Glomerular endothelial cell (primary cell): Measurements from ENCODE around the gene SRSF4. TPM values are rescaled to one million over a fixed set of nuclear protein-coding genes. Genes with fewer than 3 reads are reported as not detected.
"Not testable (repeated sequence)": the region's sequence is repeated elsewhere in the genome, so short reads cannot be mapped to it uniquely, and the experiment has no call there.

Source experiments
- DNase-seq: peaks from one replicate; pipeline ENCODE4 v3.0.0-alpha.2; 2011; ENCODE audit warnings: low read depth, low spot score; ENCODE audit errors: extremely low read depth
- total RNA-seq: library from RNA; depleted of rRNA; stranded (reverse); fragments of >200 nt; gene quantifications from 2 replicates; pipeline ENCODE4 v1.2.3, GENCODE V29; 2015

SRSF4 gene
- total RNA-seq, 1 donor from 2014 or later: 61.3 TPM

- no peak for DNase-seq
These were observed 15.3 kb downstream of the SRSF4 start for GRCh38 chr1:29166291-29166878.

- no peak for DNase-seq
These were observed 17.1 kb downstream of the SRSF4 start for GRCh38 chr1:29164588-29164987.

GRCh38 chr1:29162476-29163138 is 19.1 kb downstream of the SRSF4 start:
- DNase-seq: no peak

DNA sequence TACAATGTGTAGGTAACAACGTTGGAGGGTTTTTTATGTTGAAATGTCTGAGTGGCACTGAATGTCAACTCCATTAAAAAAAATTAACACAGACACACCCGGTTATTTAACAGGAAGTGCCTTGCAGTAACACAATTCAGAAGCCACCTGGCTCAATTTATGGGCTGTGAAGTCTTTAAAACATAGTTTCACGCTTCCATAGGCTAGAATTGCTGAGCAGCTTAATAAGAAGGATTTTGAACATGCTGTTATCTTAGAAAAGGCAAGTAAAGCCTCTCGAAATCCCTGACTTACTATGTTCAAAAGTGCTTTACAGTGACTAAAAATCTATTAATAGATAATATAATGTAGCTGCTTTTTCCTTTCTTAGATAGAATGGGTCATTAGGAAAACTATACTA is 19.7 kb downstream of the SRSF4 start:
- DNase-seq: no peak

DNA sequence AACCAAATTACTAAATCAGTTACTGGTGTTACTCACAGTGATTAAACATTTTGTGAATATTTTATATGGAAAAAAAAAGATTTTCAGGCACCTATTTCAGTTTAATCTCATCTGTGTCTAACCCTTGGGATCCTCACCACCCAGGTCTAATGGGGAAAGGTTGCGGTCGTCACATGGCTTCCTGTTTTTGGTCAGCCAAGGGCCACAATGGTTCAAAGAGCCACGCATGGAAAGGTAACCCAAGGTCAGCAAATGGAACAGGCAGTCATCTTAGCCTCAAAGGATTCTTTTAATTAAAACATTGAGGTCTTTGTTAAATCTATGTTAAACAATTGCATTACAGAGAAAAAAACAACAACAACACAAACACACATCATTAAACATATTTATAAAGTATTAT is 21.9 kb downstream of the SRSF4 start:
- no peak for DNase-seq

DNA sequence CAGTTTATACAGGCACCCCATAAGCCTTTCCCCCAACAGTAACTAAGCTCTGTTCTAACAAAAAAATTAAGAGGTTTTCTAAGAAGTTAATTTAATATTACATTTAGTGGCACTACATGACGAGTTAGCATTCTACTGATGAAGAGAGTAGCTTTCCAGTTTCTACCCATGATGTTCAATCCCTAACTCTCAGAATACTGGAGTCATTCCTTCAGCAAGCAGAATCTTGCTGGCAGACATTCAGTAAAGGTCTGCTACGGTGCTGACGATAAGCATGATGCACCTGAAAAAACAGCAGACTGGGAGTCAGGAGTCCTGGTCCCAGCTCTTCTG is 24.5 kb downstream of the SRSF4 start:
- DNase-seq: no peak

- DNase-seq: no peak
These were observed 25.0 kb downstream of the SRSF4 start for GRCh38 chr1:29156543-29157268.

- no peak for DNase-seq
These were observed 29.5 kb downstream of the SRSF4 start for GRCh38 chr1:29152046-29152805.

- DNase-seq: not testable (repeated sequence)
These were observed 31.4 kb downstream of the SRSF4 start for GRCh38 chr1:29150346-29150745.

DNA sequence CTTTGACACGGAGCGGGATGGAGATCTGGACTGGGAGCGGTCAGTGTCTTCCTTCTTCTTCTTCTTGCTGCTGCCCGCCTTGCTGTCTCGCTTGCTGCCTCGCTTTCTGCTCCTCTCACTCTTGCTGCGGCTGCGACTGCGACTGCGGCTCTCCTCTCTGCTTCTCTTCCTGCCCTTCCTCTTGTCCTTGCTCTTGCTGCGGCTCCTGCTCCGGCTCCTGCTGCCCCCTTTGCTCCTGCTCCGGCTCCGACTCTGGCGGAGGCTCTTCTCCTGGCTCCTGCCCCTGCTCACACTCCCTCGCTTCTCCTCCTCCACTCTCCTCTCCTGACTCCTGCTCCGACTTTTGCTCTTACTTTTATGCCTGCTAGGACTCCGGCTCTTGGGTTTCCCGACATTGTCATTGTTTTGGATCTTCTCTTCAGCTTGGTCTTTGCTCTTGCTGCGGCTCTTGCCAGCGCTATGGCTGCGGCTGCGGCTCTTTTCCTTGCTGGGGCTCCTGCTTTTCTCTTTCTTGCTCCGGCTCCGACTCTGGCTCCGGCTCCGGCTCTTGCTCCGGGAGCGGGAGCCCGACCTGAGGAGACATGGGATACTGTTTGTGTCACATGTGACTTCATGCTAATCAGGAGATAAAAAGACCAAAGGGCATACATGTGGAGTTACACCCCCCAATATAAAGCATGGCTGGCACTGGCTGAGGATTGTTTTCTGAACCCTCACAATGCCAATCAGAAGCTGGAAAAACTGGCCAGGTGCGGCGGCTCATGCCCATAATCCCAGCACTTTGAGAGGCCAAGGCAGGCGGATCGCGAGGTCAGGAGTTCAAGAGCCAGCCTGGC is 32.8 kb downstream of the SRSF4 start:
- DNase-seq: no peak

- DNase-seq: no peak
These were observed 35.8 kb downstream of the SRSF4 start for GRCh38 chr1:29145739-29146437.

- DNase-seq: no peak
These were observed 37.5 kb downstream of the SRSF4 start for GRCh38 chr1:29144178-29144577.

DNA sequence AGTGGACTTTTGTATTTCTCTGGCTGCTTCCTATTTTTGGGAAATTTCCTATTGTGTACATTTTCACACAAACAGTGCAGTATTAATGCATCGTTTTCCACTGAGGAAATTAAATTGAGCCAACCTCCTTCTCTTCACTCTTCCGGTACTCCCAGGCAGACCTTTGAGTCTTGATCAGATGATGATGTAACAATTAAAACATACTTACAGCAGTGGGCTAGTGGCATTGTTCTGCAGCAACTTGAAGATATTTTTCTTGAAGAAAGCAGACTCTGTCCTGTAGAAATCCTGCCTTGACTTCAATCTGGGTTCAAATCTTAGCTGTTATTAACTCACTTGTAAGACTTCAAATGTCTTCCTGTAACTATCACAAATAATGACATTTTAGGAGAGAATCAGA is 39.0 kb downstream of the SRSF4 start:
- no peak for DNase-seq

- DNase-seq: no peak
These were observed 45.2 kb downstream of the SRSF4 start for GRCh38 chr1:29136391-29136915.

- DNase-seq: no peak
These were observed 47.0 kb downstream of the SRSF4 start for GRCh38 chr1:29134695-29135028.

- DNase-seq: no peak
These were observed 47.6 kb downstream of the SRSF4 start for GRCh38 chr1:29133861-29134694.

DNA sequence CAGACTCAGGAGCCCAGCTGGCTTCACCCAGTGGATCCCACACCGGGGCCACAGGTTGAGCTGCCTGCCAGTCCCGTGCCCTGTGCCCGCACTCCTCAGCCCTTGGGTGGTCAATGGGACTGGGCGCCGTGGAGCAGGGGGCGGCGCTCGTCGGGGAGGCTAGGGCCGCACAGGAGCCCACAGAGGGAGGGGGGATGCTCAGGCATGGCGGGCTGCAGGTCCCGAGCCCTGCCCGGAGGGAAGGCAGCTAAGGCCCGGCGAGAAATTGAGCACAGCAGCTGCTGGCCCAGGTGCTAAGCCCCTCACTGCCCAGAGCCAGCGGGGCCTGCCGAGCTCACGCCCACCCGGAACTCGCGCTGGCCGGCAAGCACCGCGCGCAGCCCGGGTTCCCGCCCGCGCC is 50.6 kb downstream of the SRSF4 start:
- not testable (repeated sequence) for DNase-seq

DNA sequence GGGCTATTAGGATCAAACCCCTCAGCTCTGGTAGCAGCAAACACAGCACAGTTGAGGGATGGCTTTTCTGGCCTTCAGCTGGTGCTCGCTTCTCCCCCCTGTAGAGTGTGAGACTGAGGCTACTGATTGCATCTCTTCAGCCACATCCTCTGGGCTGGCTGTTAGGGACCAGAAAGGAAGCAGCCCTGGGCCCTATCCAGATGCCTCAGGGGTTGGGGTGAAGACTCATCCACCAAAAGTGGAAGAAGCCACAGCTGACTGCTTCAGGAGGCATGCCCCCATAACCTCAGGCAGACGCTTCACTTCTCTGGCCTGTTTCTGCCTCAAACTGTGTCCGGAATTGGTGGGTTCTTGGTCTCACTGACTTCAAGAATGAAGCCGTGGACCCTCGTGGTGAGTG is 51.8 kb downstream of the SRSF4 start:
- DNase-seq: no peak

GRCh38 chr1:29128739-29129138 is 53.0 kb downstream of the SRSF4 start:
- no peak for DNase-seq
